IPS DF 4.7 (cell line): Measurements from ENCODE around the gene CARM1.
"Not testable (repeated sequence)": the region's sequence is repeated elsewhere in the genome, so short reads cannot be mapped to it uniquely, and the experiment has no call there.

Experiments used
- DNase-seq: peaks from one replicate; pipeline ENCODE4 v3.0.0-alpha.2; 2013; ENCODE audit warnings: low spot score; ENCODE audit errors: extremely low read depth

The CARM1 gene

GRCh38 chr19:10872546-10873107 is 1.3 kb downstream of the CARM1 start:
- no peak for DNase-seq

GRCh38 chr19:10874024-10874423 is 2.7 kb downstream of the CARM1 start:
- no peak for DNase-seq

- DNase-seq: no peak
Observed at GRCh38 chr19:10876459-10877240, 5.3 kb downstream of the CARM1 start.

- DNase-seq: not testable (repeated sequence)
Observed at GRCh38 chr19:10877608-10878007, 6.3 kb downstream of the CARM1 start.

- DNase-seq: no peak
Observed at GRCh38 chr19:10878253-10878652, 6.9 kb downstream of the CARM1 start.

- DNase-seq: no peak
Observed at GRCh38 chr19:10881403-10882107, 10.2 kb downstream of the CARM1 start.

- no peak for DNase-seq
Observed at GRCh38 chr19:10882108-10882457, 10.7 kb downstream of the CARM1 start.

- no peak for DNase-seq
Observed at GRCh38 chr19:10884274-10884673, 12.9 kb downstream of the CARM1 start.

GRCh38 chr19:10885201-10886169 is 14.1 kb downstream of the CARM1 start:
- DNase-seq: no peak

GRCh38 chr19:10887616-10888367 is 16.4 kb downstream of the CARM1 start:
- no peak for DNase-seq

- no peak for DNase-seq
Observed at GRCh38 chr19:10888421-10888866, 17.1 kb downstream of the CARM1 start.

- no peak for DNase-seq
Observed at GRCh38 chr19:10889880-10890279, 18.5 kb downstream of the CARM1 start.

GRCh38 chr19:10891405-10892086 is 20.2 kb downstream of the CARM1 start:
- DNase-seq: no peak

GRCh38 chr19:10892256-10892655 is 20.9 kb downstream of the CARM1 start:
- DNase-seq: no peak

- DNase-seq: no peak
Observed at GRCh38 chr19:10894911-10895213, 23.5 kb downstream of the CARM1 start.

GRCh38 chr19:10895363-10895762 is 24.0 kb downstream of the CARM1 start:
- DNase-seq: no peak

GRCh38 chr19:10895920-10896319 is 24.6 kb downstream of the CARM1 start:
- DNase-seq: no peak

- DNase-seq: no peak
Observed at GRCh38 chr19:10896851-10897526, 25.6 kb downstream of the CARM1 start.

GRCh38 chr19:10898633-10899032 is 27.3 kb downstream of the CARM1 start:
- DNase-seq: no peak
